ENCODE data around the gene NFKBIB. TPM values are rescaled to one million over a fixed set of nuclear protein-coding genes. Genes with fewer than 3 reads are reported as not detected.

The NFKBIB gene
- polyA plus RNA-seq, 2 of the 4 experiments (the other 2 are of a cell fraction): 35.0 to 61.7 TPM

- peaks cover 15% of the 10 kb centered on the region for H3K9me3 ChIP-seq
- no peak overlapping the region for H3K4me3 ChIP-seq
- WGBS (ENCODE audit: missing lambda C conversion rate): 84% methylated on average over 33 of the region's 35 CpGs
- ATAC-seq: peak in 1 of 2 experiments; percentile 4; a peak in 1 of 6 replicates
- TF ChIP-seq CTCF (IDR thresholded peaks at IDR 0.05) (no peak), FOSL2 (IDR thresholded peaks at IDR 0.05) (no peak), FOSL2 (CRISPR knock-in tag; IDR thresholded peaks at IDR 0.05) (peak; percentile 30; the same call in 1 of the 2 replicates)
- DNase-seq (ENCODE audit: low read depth in 1 of 2, low spot score in 1 of 2): no peak
- H3K27ac ChIP-seq: 0 out of 6 replicates have a peak overlapping the region, but pooled peaks of 1 of the 2 experiments have one; percentile 8
- H3K4me1 ChIP-seq: peaks cover 16% of the 10 kb centered on the region
- H3K4me2 ChIP-seq: peak overlapping the region; percentile 8
- ChIA-PET POLR2A (interaction anchor here (1.1 kb wide), 1 partner anchor 26 kb away, joined by 5 read pairs; the partner anchor contains the start of genes MRPS12 and SARS2), CTCF (interaction anchor here (0.9 to 6.3 kb wide), 9 partner anchors 10 to 502 kb away, joined by 3 to 59 read pairs (median 6); partner anchors contain the start of genes FAM98C, MRPS12 and SARS2)
- peak; percentile 32 for FAIRE-seq
Measured at GRCh38 chr19:38904581-38905539, 5.1 kb downstream of the NFKBIB start.

GRCh38 chr19:38905620-38906019, 5.9 kb downstream of the NFKBIB start:
- TF ChIP-seq ELK1 (IDR thresholded peaks at IDR 0.05; ENCODE audit: low read depth, low read length): no peak
- no peak for TF ChIP-seq MAX (IDR thresholded peaks at IDR 0.05)
- no peak for TF ChIP-seq CHD4 (IDR thresholded peaks at IDR 0.05; ENCODE audit: borderline replicate concordance)
- no peak for TF ChIP-seq HOXB5 (CRISPR knock-in tag; IDR thresholded peaks at IDR 0.05)
- no peak for TF ChIP-seq MAFK (IDR thresholded peaks at IDR 0.05; ENCODE audit: partially characterized antibody)
- H3K27ac ChIP-seq: no peak overlapping the region
- DNase-seq (ENCODE audit: low read depth in 1 of 2, low spot score in 1 of 2) (no peak), FAIRE-seq (no peak), ATAC-seq (no peak)
- no peak overlapping the region for H3K4me2 ChIP-seq
- 92% methylated on average over 4 of the region's 4 CpGs for WGBS (ENCODE audit: missing lambda C conversion rate)
- H3K4me3 ChIP-seq: no peak overlapping the region
- ChIA-PET POLR2A (interaction anchor here (0.6 to 1.1 kb wide), 2 partner anchors 25 to 305 kb away, joined by 5 read pairs; partner anchors contain the start of genes MRPS12 and SARS2), CTCF (interaction anchor here (0.7 to 6.3 kb wide), 13 partner anchors 9 to 503 kb away, joined by 3 to 59 read pairs (median 5); partner anchors contain the start of genes FAM98C, MRPS12 and SARS2)
- peaks cover 14% of the 10 kb centered on the region for H3K4me1 ChIP-seq
- H3K9me3 ChIP-seq: peaks cover 15% of the 10 kb centered on the region

GRCh38 chr19:38907227-38907626, 7.5 kb downstream of the NFKBIB start:
- 93% methylated on average over 29 of the region's 29 CpGs for WGBS (ENCODE audit: missing lambda C conversion rate)
- H3K27ac ChIP-seq: no peak overlapping the region
- no peak overlapping the region for H3K4me3 ChIP-seq
- ChIA-PET POLR2A (interaction anchor here (1.0 kb wide), 1 partner anchor 24 kb away, joined by 3 read pairs; the partner anchor contains the start of gene MRPS12), CTCF (interaction anchor here (1.0 to 6.3 kb wide), 5 partner anchors 11 to 30 kb away, joined by 3 to 59 read pairs (median 11); partner anchors contain the start of genes MRPS12 and SARS2)
- H3K9me3 ChIP-seq: peaks cover 10% of the 10 kb centered on the region
- ATAC-seq (no peak), DNase-seq (ENCODE audit: low read depth in 1 of 2, low spot score in 1 of 2) (no peak), FAIRE-seq (no peak)
- peaks cover 10% of the 10 kb centered on the region for H3K4me1 ChIP-seq
- TF ChIP-seq HDAC2 (IDR thresholded peaks at IDR 0.05): no peak
- no peak for TF ChIP-seq MAX (IDR thresholded peaks at IDR 0.05)
- TF ChIP-seq ZC3H11A (IDR thresholded peaks at IDR 0.05): no peak
- no peak for TF ChIP-seq CHD2 (IDR thresholded peaks at IDR 0.05; ENCODE audit: low read length, partially characterized antibody)
- TF ChIP-seq NFE2L2 (conservative IDR thresholded peaks at IDR 0.05; ENCODE audit: low read length): no peak
- no peak for TF ChIP-seq FOXS1 (CRISPR knock-in tag; IDR thresholded peaks at IDR 0.05)
- TF ChIP-seq CEBPB (IDR thresholded peaks at IDR 0.05): no peak
- TF ChIP-seq FOSB (CRISPR knock-in tag; IDR thresholded peaks at IDR 0.05): no peak
- TF ChIP-seq RNF2 (IDR thresholded peaks at IDR 0.05; ENCODE audit: borderline replicate concordance, low read depth): no peak
- no peak overlapping the region for H3K4me2 ChIP-seq

Measured in A549 (cell line).